IMR-90 (cell line): Measurements from ENCODE around the gene BAIAP2L1. TPM values are rescaled to one million over a fixed set of nuclear protein-coding genes. Genes with fewer than 3 reads are reported as not detected.

Experiments used
- ATAC-seq: fragments of 200-7000 bp; cut with Tn5 transposase; 2 replicates; pipeline ENCODE4 v1.9.1; 2020; ENCODE audit warnings: low read depth, mild to moderate bottlenecking, moderate library complexity
- BruUV-seq: library from RNA; stranded (reverse); fragments of 400-500 nt; replicated peaks from 2 replicates; lab custom pipeline; 2021; lab: Mats Ljungman, UMichigan
- CTCF ChIA-PET: fragments of 300-600 bp; formaldehyde crosslinking; extraction: SDS; loops from one replicate; lab custom pipeline; 2021; ENCODE audit warnings: antibody characterized with exemption; lab: Yijun Ruan, JAX
- POLR2A ChIA-PET: fragments of 300-600 bp; sonication (Branson Sonifier 250); formaldehyde crosslinking; loops from one replicate; lab custom pipeline; 2022; ENCODE audit warnings: antibody characterized with exemption; ENCODE audit not compliant: unreplicated experiment; lab: Charles Lee
- DNase-seq: peaks from one replicate; pipeline ENCODE4 v3.0.0; 2013
- H2AFZ ChIP-seq: replicated peaks from 2 replicates; pipeline ENCODE3; 2013; ENCODE audit warnings: low read length, mild to moderate bottlenecking; ENCODE audit not compliant: poor library complexity
- H2AK5ac ChIP-seq: 2 replicates; pipeline ENCODE4 v1.6.1; 2013; ENCODE audit warnings: low read depth, low read length, inconsistent platforms
- H2AK9ac ChIP-seq: replicated peaks from 2 replicates; pipeline ENCODE3; 2013; ENCODE audit warnings: mild to moderate bottlenecking, low read depth, low read length, moderate library complexity; ENCODE audit not compliant: poor library complexity
- H2BK120ac ChIP-seq: 2 replicates; pipeline ENCODE4 v1.6.1; 2013; ENCODE audit warnings: low read depth, low read length, inconsistent platforms
- H2BK15ac ChIP-seq: 3 replicates; pipeline ENCODE4 v1.6.1; 2013; ENCODE audit warnings: low read depth, low read length, inconsistent platforms
- H2BK20ac ChIP-seq: 2 replicates; pipeline ENCODE4 v1.6.1; 2013; ENCODE audit warnings: low read depth, mild to moderate bottlenecking, inconsistent platforms, low read length, moderate library complexity
- H2BK5ac ChIP-seq: 2 replicates; pipeline ENCODE4 v1.6.1; 2013; ENCODE audit warnings: mild to moderate bottlenecking, low read depth, low read length, inconsistent platforms; ENCODE audit not compliant: poor library complexity, severe bottlenecking
- H3K14ac ChIP-seq: replicated peaks from 2 replicates; pipeline ENCODE4 v1.6.1; 2013; ENCODE audit warnings: low read depth, low read length, inconsistent platforms
- H3K18ac ChIP-seq: 2 replicates; pipeline ENCODE4 v1.6.1; 2013; ENCODE audit warnings: low read depth, low read length, control low read depth
- H3K23ac ChIP-seq: 2 replicates; pipeline ENCODE4 v1.6.1; 2013; ENCODE audit warnings: low read depth, low read length, inconsistent platforms
- H3K27ac ChIP-seq: 2 replicates; pipeline ENCODE4 v1.5.1; 2013; ENCODE audit warnings: mild to moderate bottlenecking, control low read depth, low read length; ENCODE audit not compliant: insufficient read depth
- H3K27me3 ChIP-seq: 2 replicates; pipeline ENCODE4 v1.6.1; 2013; ENCODE audit warnings: low read length; ENCODE audit not compliant: control insufficient read depth, insufficient read depth
- H3K36me3 ChIP-seq: 2 replicates; pipeline ENCODE4 v1.6.1; 2013; ENCODE audit warnings: low read length, mixed read lengths; ENCODE audit not compliant: control insufficient read depth, insufficient read depth
- H3K4ac ChIP-seq: 2 replicates; pipeline ENCODE4 v1.6.1; 2013; ENCODE audit warnings: low read depth, low read length, inconsistent platforms
- H3K4me1 ChIP-seq: 2 replicates; pipeline ENCODE4 v1.6.1; 2013; ENCODE audit warnings: low read length, mixed read lengths; ENCODE audit not compliant: control insufficient read depth, insufficient read depth
- H3K4me2 ChIP-seq: 2 replicates; pipeline ENCODE4 v1.6.1; 2013; ENCODE audit warnings: low read depth, mild to moderate bottlenecking, control low read depth, low read length, moderate library complexity
- H3K4me3 ChIP-seq: 2 replicates; pipeline ENCODE4 v1.5.1; 2013; ENCODE audit warnings: low read depth, mild to moderate bottlenecking, control low read depth, low read length, moderate library complexity; ENCODE audit not compliant: insufficient read depth
- H3K56ac ChIP-seq: 2 replicates; pipeline ENCODE4 v1.6.1; 2013; ENCODE audit warnings: low read length, inconsistent platforms; ENCODE audit not compliant: insufficient read depth; ENCODE audit errors: extremely low read depth
- H3K79me1 ChIP-seq, 2 experiments: 2 replicates each; pipeline ENCODE4 v1.6.1; 2013; ENCODE audit warnings: low read length in 2 of 2, inconsistent platforms in 1 of 2, low read depth in 1 of 2
- H3K9ac ChIP-seq: 2 replicates; pipeline ENCODE4 v1.6.1; 2013; ENCODE audit warnings: low read depth, low read length, control low read depth
- H3K9me1 ChIP-seq: 2 replicates; pipeline ENCODE4 v1.6.1; 2013; ENCODE audit warnings: low read length, inconsistent platforms; ENCODE audit not compliant: insufficient read depth
- H3K9me3 ChIP-seq: 2 replicates; pipeline ENCODE4 v1.6.1; 2013; ENCODE audit warnings: low read length; ENCODE audit not compliant: control insufficient read depth, insufficient read depth
- H4K20me1 ChIP-seq: 2 replicates; pipeline ENCODE4 v1.6.1; 2013; ENCODE audit warnings: low read length, inconsistent platforms; ENCODE audit not compliant: insufficient read depth
- H4K5ac ChIP-seq: 2 replicates; pipeline ENCODE4 v1.6.1; 2013; ENCODE audit warnings: mild to moderate bottlenecking, low read depth, low read length, control low read depth
- H4K8ac ChIP-seq, 2 experiments: 2 replicates each; pipeline ENCODE4 v1.6.1; 2013; ENCODE audit warnings: low read depth in 2 of 2, low read length in 2 of 2, control low read depth in 1 of 2, inconsistent platforms in 1 of 2
- H4K91ac ChIP-seq: 2 replicates; pipeline ENCODE4 v1.6.1; 2013; ENCODE audit warnings: low read depth, low read length, inconsistent platforms; ENCODE audit not compliant: insufficient read depth
- BHLHE40 ChIP-seq: fragments of 150-350 bp; IDR thresholded peaks from 2 replicates; pipeline ENCODE4 v1.6.1; 2016; ENCODE audit warnings: mild to moderate bottlenecking, low read depth, low read length
- CEBPB ChIP-seq: IDR thresholded peaks from 2 replicates; pipeline ENCODE4 v1.6.1; 2012; ENCODE audit warnings: low read depth, low read length, improper control_type of control experiment
- CHD1 ChIP-seq: IDR thresholded peaks from 2 replicates; pipeline ENCODE4 v1.6.1; 2012; ENCODE audit warnings: low read depth, low read length, improper control_type of control experiment
- ELK1 ChIP-seq: fragments of 150-350 bp; IDR thresholded peaks from 2 replicates; pipeline ENCODE4 v1.6.1; 2016; ENCODE audit warnings: low read depth, mild to moderate bottlenecking, low read length, moderate library complexity, borderline replicate concordance
- FOS ChIP-seq: fragments of 150-350 bp; IDR thresholded peaks from 2 replicates; pipeline ENCODE4 v1.6.1; 2016; ENCODE audit warnings: low read depth, low read length
- MAFK ChIP-seq: IDR thresholded peaks from 2 replicates; pipeline ENCODE4 v1.6.1; 2012; ENCODE audit warnings: low read depth, low read length, improper control_type of control experiment
- MAZ ChIP-seq: IDR thresholded peaks from 2 replicates; pipeline ENCODE4 v1.6.1; 2012; ENCODE audit warnings: low read depth, mild to moderate bottlenecking, low read length, improper control_type of control experiment, moderate library complexity, borderline replicate concordance
- MXI1 ChIP-seq: IDR thresholded peaks from 2 replicates; pipeline ENCODE4 v1.6.1; 2012; ENCODE audit warnings: low read depth, mild to moderate bottlenecking, low read length, moderate library complexity, borderline replicate concordance
- NFE2L2 ChIP-seq: fragments of 150-350 bp; IDR thresholded peaks from 2 replicates; pipeline ENCODE4 v1.6.1; 2016; ENCODE audit warnings: low read depth, mild to moderate bottlenecking, low read length
- POLR2A ChIP-seq: IDR thresholded peaks from 2 replicates; pipeline ENCODE4 v1.6.1; 2012; ENCODE audit warnings: mild to moderate bottlenecking, low read depth, low read length
- RAD21 ChIP-seq: IDR thresholded peaks from 2 replicates; pipeline ENCODE4 v1.6.1; 2012; ENCODE audit warnings: low read length, improper control_type of control experiment
- RCOR1 ChIP-seq: IDR thresholded peaks from 2 replicates; pipeline ENCODE4 v1.6.1; 2012; ENCODE audit warnings: mild to moderate bottlenecking, low read length, improper control_type of control experiment; ENCODE audit not compliant: insufficient replicate concordance
- RFX5 ChIP-seq: IDR thresholded peaks from 2 replicates; pipeline ENCODE4 v1.8.0; 2012; ENCODE audit warnings: low read depth, mild to moderate bottlenecking, low read length, moderate library complexity
- SMC3 ChIP-seq: fragments of 150-350 bp; IDR thresholded peaks from 2 replicates; pipeline ENCODE4 v1.6.1; 2016; ENCODE audit warnings: low read depth, mild to moderate bottlenecking, antibody characterized with exemption, low read length, moderate library complexity
- USF2 ChIP-seq: fragments of 150-350 bp; IDR thresholded peaks from 2 replicates; pipeline ENCODE4 v1.6.1; 2017; ENCODE audit warnings: mild to moderate bottlenecking, antibody characterized with exemption, low read length, low read depth
- WGBS, 2 experiments: methylation state at CpG; one replicate each; pipeline versions ENCODE4 v1.1.5 to v1.1.7; 2013; ENCODE audit warnings: missing lambda C conversion rate in 2 of 2; ENCODE audit not compliant: insufficient read length in 1 of 2; ENCODE audit errors: extremely low coverage in 2 of 2; 5-methylcytosine and 5-hydroxymethylcytosine counted together
- dilution Hi-C: fragments of 300-500 bp; cut with HindIII; formaldehyde crosslinking; loops from one replicate; pipeline ENCODE4 v1.14.3; 2018; ENCODE audit warnings: low sequenced_read_pairs; ENCODE audit not compliant: unreplicated experiment
- in situ Hi-C: fragments of 300-500 bp; cut with MboI; formaldehyde crosslinking; loops from 3 replicates; pipeline ENCODE4 v1.14.3; 2019; ENCODE audit warnings: low sequenced_read_pairs, inconsistent platforms, mixed read lengths
- intact Hi-C: fragments of 100-400 bp; cut with micrococcal nuclease; formaldehyde crosslinking; loops from 2 replicates; pipeline ENCODE4 v1.10.0; 2022
- polyA plus RNA-seq, 3 experiments: library from polyadenylated mRNA; depleted of rRNA; stranded (reverse); fragments of >200 nt; gene quantifications; 2 replicates each; pipeline ENCODE4 v1.2.3, GENCODE V29; 2012; ENCODE audit warnings: low replicate concordance in 1 of 3
- total RNA-seq: library from RNA; depleted of rRNA; stranded (reverse); fragments of >200 nt; gene quantifications from 2 replicates; pipeline ENCODE4 v1.2.3, GENCODE V29; 2012
- TF ChIP-seq, protein P1 (sequence below): conservative IDR thresholded peaks from 2 replicates; pipeline ENCODE4 v1.5.1; 2012; ENCODE audit warnings: mild to moderate bottlenecking, low read depth, low read length, improper control_type of control experiment

BAIAP2L1 gene
- total and polyA plus RNA-seq, 2 of the 4 experiments (the other 2 are of a cell fraction): 2.2 to 6.0 TPM

GRCh38 chr7:98254951-98255610 lies 145.8 kb downstream of the BAIAP2L1 start:
- no peaks in the 10 kb centered on the region; the same call in 1 of the 2 replicates for H4K20me1 ChIP-seq
- intact Hi-C loops (no loop called here), in situ Hi-C loops (no loop called here), dilution Hi-C loops (no loop called here)
- no peak overlapping the region for H2BK120ac ChIP-seq
- no peak overlapping the region for H2BK5ac ChIP-seq
- no peaks in the 10 kb centered on the region for H3K9me3 ChIP-seq
- no peak overlapping the region for H2AK5ac ChIP-seq
- H3K56ac ChIP-seq: no peak overlapping the region
- H2AFZ ChIP-seq: no peak overlapping the region
- CTCF ChIA-PET: interaction anchor here (0.6 to 1.0 kb wide), 2 partner anchors 12 to 617 kb away, joined by 6 read pairs; no protein-coding TSS in a partner anchor
- no peak overlapping the region for H3K4me2 ChIP-seq
- WGBS, 2 experiments: no CpG with 5 or more reads among the region's 11 CpGs
- ATAC-seq: no peak
- no peak overlapping the region for H3K9ac ChIP-seq
- H3K79me1 ChIP-seq: peaks cover 33 to 55% of the 10 kb centered on the region in 2 experiments
- no peak overlapping the region for H2BK15ac ChIP-seq
- no peak overlapping the region for H2AK9ac ChIP-seq
- H4K8ac ChIP-seq: no peak overlapping the region
- no peak overlapping the region for H4K91ac ChIP-seq
- no peak overlapping the region for H2BK20ac ChIP-seq
- POLR2A ChIA-PET: no interaction called here
- no peak overlapping the region for H4K5ac ChIP-seq
- H3K18ac ChIP-seq: no peak overlapping the region
- H3K27ac ChIP-seq: no peak overlapping the region
- H3K36me3 ChIP-seq: peaks cover 7% of the 10 kb centered on the region
- BruUV-seq: no TSS peak
- H3K4me1 ChIP-seq: peaks cover 8% of the 10 kb centered on the region
- H3K27me3 ChIP-seq: no peaks in the 10 kb centered on the region
- no peak for TF ChIP-seq BHLHE40
- no peak for TF ChIP-seq RAD21
- TF ChIP-seq MAFK: no peak
- TF ChIP-seq USF2: no peak
- no peak for TF ChIP-seq FOS
- no peak for TF ChIP-seq ELK1
- TF ChIP-seq CEBPB: no peak
- TF ChIP-seq MAZ: no peak
- no peak for TF ChIP-seq POLR2A
- no peak for TF ChIP-seq RCOR1
- TF ChIP-seq NFE2L2: no peak
- no peak for TF ChIP-seq CHD1
- TF ChIP-seq RFX5: no peak
- TF ChIP-seq SMC3: no peak
- TF ChIP-seq, protein P1, sequence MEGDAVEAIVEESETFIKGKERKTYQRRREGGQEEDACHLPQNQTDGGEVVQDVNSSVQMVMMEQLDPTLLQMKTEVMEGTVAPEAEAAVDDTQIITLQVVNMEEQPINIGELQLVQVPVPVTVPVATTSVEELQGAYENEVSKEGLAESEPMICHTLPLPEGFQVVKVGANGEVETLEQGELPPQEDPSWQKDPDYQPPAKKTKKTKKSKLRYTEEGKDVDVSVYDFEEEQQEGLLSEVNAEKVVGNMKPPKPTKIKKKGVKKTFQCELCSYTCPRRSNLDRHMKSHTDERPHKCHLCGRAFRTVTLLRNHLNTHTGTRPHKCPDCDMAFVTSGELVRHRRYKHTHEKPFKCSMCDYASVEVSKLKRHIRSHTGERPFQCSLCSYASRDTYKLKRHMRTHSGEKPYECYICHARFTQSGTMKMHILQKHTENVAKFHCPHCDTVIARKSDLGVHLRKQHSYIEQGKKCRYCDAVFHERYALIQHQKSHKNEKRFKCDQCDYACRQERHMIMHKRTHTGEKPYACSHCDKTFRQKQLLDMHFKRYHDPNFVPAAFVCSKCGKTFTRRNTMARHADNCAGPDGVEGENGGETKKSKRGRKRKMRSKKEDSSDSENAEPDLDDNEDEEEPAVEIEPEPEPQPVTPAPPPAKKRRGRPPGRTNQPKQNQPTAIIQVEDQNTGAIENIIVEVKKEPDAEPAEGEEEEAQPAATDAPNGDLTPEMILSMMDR: no peak
- TF ChIP-seq MXI1: no peak
- no peak overlapping the region for H3K14ac ChIP-seq
- no peak for DNase-seq
- no peaks in the 10 kb centered on the region; the same call in 1 of the 2 replicates for H3K9me1 ChIP-seq
- no peak overlapping the region for H3K23ac ChIP-seq
- no peak overlapping the region for H3K4ac ChIP-seq
- no peak overlapping the region for H3K4me3 ChIP-seq
